ENCODE measurements around the gene SLC6A6.

SLC6A6 gene

GRCh38 chr3:14454639-14455310, 52.4 kb downstream of the SLC6A6 start:
- H3K27ac ChIP-seq (ENCODE audit: low read length): no peak overlapping the region
- peaks cover 39% of the 10 kb centered on the region for H3K36me3 ChIP-seq (ENCODE audit: control insufficient read depth, low read depth, low read length)
- H3K4me1 ChIP-seq (ENCODE audit: control insufficient read depth, low read depth, low read length): peaks cover 13% of the 10 kb centered on the region

DNA sequence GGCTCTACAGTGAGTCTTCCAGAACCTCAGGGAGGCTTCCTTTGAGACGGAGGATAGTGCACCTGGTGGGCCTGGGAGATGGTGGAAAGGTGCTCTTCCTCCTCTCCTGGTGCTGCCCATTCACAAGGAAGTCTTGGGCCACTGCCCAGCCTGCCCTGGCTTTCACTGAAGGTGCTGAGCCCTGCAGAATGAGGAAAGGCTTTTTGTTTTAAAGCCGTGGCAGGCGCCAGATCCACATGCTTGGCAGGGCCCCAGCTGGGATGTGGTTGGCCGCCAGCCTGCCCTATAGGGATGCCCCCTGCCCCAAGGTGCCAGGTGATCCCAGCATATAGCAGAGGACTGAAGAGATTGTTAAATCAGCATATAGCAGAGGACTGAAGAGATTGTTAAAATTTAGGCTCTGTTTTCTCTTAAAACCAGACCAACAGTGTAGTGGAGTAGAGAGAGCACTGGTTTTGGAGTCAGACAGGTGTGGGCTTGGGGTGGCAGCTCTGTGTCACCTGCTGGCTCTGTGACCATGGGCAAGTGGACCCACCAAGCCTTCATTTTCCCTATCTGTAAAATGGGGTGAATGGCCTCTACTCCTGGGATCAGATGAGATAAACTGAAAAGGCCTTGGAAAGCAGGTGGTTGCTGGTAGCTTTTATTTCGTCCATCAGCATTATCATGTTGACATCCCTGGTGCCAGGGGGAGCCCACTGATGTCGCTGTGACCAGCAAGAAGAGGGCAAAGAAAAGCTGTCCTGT, 53.3 kb downstream of the SLC6A6 start:
- Histone ChIP-seq H3K9me3 (ENCODE audit: control insufficient read depth, low read depth, low read length) (no peaks in the 10 kb centered on the region), H3K4me3 (ENCODE audit: low read length) (no peak overlapping the region), H3K36me3 (ENCODE audit: control insufficient read depth, low read depth, low read length) (peaks cover 39% of the 10 kb centered on the region), H3K27me3 (ENCODE audit: control insufficient read depth, insufficient read depth, low read length) (no peaks in the 10 kb centered on the region), H3K9ac (ENCODE audit: low read length) (no peak overlapping the region), H3K27ac (ENCODE audit: low read length) (no peak overlapping the region), H3K4me1 (ENCODE audit: control insufficient read depth, low read depth, low read length) (peaks cover 13% of the 10 kb centered on the region)

More at GRCh38 chr3:14454639-14455310, 52.4 kb downstream of the SLC6A6 start:
- H3K9me3 ChIP-seq (ENCODE audit: control insufficient read depth, low read depth, low read length): no peaks in the 10 kb centered on the region
- no peak overlapping the region for H3K4me3 ChIP-seq (ENCODE audit: low read length)
- H3K9ac ChIP-seq (ENCODE audit: low read length): no peak overlapping the region
- H3K27me3 ChIP-seq (ENCODE audit: control insufficient read depth, insufficient read depth, low read length): no peaks in the 10 kb centered on the region

DNA sequence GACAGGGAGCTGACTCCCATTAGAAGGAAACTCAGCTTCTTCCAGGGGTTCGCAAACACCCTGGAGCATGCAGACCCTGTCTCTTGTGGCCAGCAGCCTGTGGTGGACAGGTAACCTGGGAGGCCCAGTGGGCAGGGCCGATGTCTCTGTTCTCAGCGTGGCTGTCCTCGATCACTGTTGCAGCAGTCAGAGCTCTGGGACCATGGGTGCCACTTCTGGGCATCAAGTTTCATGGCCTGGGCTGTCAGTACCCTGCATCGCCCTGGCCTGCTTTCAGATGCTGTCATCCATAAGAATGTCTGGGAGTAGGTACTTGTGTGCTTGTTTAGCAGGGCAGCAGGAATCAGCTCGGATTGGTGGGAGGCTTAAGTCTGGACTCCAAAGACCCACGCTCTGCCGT, 54.4 kb downstream of the SLC6A6 start:
- H3K36me3 ChIP-seq (ENCODE audit: control insufficient read depth, low read depth, low read length): peaks cover 28% of the 10 kb centered on the region
- H3K9me3 ChIP-seq (ENCODE audit: control insufficient read depth, low read depth, low read length): no peaks in the 10 kb centered on the region
- no peak overlapping the region for H3K4me3 ChIP-seq (ENCODE audit: low read length)
- H3K4me1 ChIP-seq (ENCODE audit: control insufficient read depth, low read depth, low read length): peaks cover 13% of the 10 kb centered on the region
- no peak overlapping the region for H3K9ac ChIP-seq (ENCODE audit: low read length)
- H3K27ac ChIP-seq (ENCODE audit: low read length): no peak overlapping the region
- H3K27me3 ChIP-seq (ENCODE audit: control insufficient read depth, insufficient read depth, low read length): no peaks in the 10 kb centered on the region

DNA sequence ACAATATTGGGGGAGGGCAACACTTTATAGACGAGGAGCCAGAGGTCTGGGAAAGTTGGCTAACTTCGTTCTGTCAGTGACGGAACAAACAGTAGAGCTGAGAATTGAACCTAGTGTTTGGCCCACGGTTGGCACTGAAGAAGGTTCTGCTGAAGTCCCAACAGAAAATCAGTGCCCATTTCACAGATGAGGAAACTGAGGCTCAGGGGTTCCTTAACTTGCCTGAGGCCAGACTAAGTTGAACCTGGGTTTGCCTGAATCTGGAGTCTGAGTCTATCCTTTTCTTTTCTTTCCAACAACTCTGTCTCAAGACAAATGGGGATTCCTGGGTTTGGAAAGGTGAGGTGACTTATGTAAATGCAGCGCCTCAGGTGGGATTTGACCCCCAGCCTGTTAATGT, 55.1 kb downstream of the SLC6A6 start:
- no peaks in the 10 kb centered on the region for H3K9me3 ChIP-seq (ENCODE audit: control insufficient read depth, low read depth, low read length)
- H3K4me1 ChIP-seq (ENCODE audit: control insufficient read depth, low read depth, low read length): peaks cover 15% of the 10 kb centered on the region
- H3K27ac ChIP-seq (ENCODE audit: low read length): peak overlapping the region; percentile 36
- peaks cover 30% of the 10 kb centered on the region for H3K36me3 ChIP-seq (ENCODE audit: control insufficient read depth, low read depth, low read length)
- no peak overlapping the region for H3K9ac ChIP-seq (ENCODE audit: low read length)
- H3K27me3 ChIP-seq (ENCODE audit: control insufficient read depth, insufficient read depth, low read length): no peaks in the 10 kb centered on the region
- H3K4me3 ChIP-seq (ENCODE audit: low read length): no peak overlapping the region

- Histone ChIP-seq H3K4me3 (ENCODE audit: low read length) (no peak overlapping the region), H3K4me1 (ENCODE audit: control insufficient read depth, low read depth, low read length) (peaks cover 15% of the 10 kb centered on the region), H3K36me3 (ENCODE audit: control insufficient read depth, low read depth, low read length) (peaks cover 35% of the 10 kb centered on the region), H3K9ac (ENCODE audit: low read length) (no peak overlapping the region), H3K9me3 (ENCODE audit: control insufficient read depth, low read depth, low read length) (no peaks in the 10 kb centered on the region), H3K27ac (ENCODE audit: low read length) (peak overlapping the region; percentile 36), H3K27me3 (ENCODE audit: control insufficient read depth, insufficient read depth, low read length) (no peaks in the 10 kb centered on the region)
Measured at GRCh38 chr3:14457999-14458398, 55.6 kb downstream of the SLC6A6 start.

DNA sequence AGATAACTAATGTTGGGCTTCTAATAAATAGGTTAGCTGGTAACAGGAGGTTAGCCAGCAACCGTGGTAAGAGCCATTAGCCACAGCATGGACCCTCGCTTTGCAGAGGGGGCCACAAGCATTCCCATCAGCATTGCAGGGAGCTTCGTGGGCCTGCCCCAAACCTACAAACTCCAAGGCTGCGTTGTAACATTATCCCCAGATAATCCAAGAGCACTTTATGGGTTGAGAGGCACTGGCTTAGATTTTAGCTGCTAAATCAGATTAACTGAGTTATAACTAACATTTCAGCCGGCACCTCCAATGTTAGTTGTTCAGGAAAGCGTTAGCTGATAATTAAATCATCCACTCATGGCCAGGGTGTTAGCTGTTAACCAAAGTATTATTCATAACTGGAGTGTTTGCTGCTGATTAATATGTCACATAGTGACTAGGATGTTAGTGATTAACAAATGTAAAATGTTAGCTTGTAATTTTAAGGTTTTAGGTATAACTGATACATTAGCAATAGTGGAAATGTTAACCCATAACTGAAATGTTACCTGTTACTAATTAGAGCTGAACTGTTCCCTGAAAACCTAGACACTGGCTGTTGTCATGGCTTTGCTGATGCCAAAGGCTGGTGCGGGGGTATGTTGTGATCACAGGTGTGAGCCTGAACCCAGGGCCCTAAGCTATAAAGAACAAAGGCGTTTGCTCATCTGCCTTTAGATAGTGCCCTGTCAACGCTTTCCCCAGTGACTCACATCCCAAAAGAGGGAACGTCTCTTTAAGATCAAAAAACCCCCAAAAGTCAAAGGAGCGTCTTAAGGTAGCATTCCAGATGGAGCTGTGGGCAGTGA, 56.2 kb downstream of the SLC6A6 start:
- no peak overlapping the region for H3K9ac ChIP-seq (ENCODE audit: low read length)
- H3K36me3 ChIP-seq (ENCODE audit: control insufficient read depth, low read depth, low read length): peaks cover 32% of the 10 kb centered on the region
- H3K4me3 ChIP-seq (ENCODE audit: low read length): no peak overlapping the region
- H3K9me3 ChIP-seq (ENCODE audit: control insufficient read depth, low read depth, low read length): no peaks in the 10 kb centered on the region
- peaks cover 15% of the 10 kb centered on the region for H3K4me1 ChIP-seq (ENCODE audit: control insufficient read depth, low read depth, low read length)
- no peak overlapping the region for H3K27ac ChIP-seq (ENCODE audit: low read length)
- no peaks in the 10 kb centered on the region for H3K27me3 ChIP-seq (ENCODE audit: control insufficient read depth, insufficient read depth, low read length)

DNA sequence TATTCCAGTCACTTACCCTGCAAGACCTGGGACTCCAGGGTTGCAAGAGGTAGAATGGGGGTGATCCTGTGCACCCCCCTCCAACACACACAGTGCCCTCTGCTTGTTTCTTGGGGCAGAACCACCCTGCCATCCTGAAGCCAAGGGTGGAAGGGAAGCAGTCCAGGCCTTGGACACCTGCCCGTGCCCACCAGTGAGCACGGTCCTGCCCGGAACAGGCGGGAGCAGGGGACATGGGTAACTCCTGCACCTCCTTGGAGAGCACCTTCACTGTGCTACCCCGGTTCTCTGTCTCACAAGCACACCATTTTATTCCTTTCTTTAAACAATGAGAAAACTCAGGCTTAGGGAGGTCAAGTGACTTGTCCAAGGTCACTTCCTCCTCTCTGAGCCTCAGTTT, 57.0 kb downstream of the SLC6A6 start:
- Histone ChIP-seq H3K27ac (ENCODE audit: low read length) (no peak overlapping the region), H3K9me3 (ENCODE audit: control insufficient read depth, low read depth, low read length) (no peaks in the 10 kb centered on the region), H3K4me3 (ENCODE audit: low read length) (no peak overlapping the region), H3K36me3 (ENCODE audit: control insufficient read depth, low read depth, low read length) (peaks cover 30% of the 10 kb centered on the region), H3K4me1 (ENCODE audit: control insufficient read depth, low read depth, low read length) (peaks cover 15% of the 10 kb centered on the region), H3K9ac (ENCODE audit: low read length) (no peak overlapping the region), H3K27me3 (ENCODE audit: control insufficient read depth, insufficient read depth, low read length) (no peaks in the 10 kb centered on the region)

DNA sequence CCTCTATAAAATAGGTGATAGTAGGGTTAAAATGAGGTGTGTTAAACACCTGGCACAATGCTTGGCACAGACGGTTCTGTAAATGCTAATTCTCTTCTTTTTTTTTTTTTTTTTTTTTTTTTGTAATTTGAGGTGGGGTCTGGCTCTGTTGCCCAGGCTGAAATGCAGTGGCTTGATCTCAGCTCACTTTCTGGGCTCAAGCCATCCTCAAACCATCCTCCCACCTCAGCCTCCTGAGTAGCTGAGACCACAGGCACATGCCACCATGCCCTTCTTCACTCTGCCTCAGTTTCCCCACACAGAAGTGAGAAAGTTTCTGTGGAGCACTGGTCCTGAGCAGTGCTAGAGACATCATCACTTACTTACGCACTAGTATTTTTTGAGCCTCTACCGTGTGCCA, 57.4 kb downstream of the SLC6A6 start:
- no peak overlapping the region for H3K9ac ChIP-seq (ENCODE audit: low read length)
- H3K4me3 ChIP-seq (ENCODE audit: low read length): no peak overlapping the region
- peaks cover 30% of the 10 kb centered on the region for H3K36me3 ChIP-seq (ENCODE audit: control insufficient read depth, low read depth, low read length)
- no peaks in the 10 kb centered on the region for H3K27me3 ChIP-seq (ENCODE audit: control insufficient read depth, insufficient read depth, low read length)
- H3K4me1 ChIP-seq (ENCODE audit: control insufficient read depth, low read depth, low read length): peaks cover 15% of the 10 kb centered on the region
- H3K27ac ChIP-seq (ENCODE audit: low read length): no peak overlapping the region
- no peaks in the 10 kb centered on the region for H3K9me3 ChIP-seq (ENCODE audit: control insufficient read depth, low read depth, low read length)

DNA sequence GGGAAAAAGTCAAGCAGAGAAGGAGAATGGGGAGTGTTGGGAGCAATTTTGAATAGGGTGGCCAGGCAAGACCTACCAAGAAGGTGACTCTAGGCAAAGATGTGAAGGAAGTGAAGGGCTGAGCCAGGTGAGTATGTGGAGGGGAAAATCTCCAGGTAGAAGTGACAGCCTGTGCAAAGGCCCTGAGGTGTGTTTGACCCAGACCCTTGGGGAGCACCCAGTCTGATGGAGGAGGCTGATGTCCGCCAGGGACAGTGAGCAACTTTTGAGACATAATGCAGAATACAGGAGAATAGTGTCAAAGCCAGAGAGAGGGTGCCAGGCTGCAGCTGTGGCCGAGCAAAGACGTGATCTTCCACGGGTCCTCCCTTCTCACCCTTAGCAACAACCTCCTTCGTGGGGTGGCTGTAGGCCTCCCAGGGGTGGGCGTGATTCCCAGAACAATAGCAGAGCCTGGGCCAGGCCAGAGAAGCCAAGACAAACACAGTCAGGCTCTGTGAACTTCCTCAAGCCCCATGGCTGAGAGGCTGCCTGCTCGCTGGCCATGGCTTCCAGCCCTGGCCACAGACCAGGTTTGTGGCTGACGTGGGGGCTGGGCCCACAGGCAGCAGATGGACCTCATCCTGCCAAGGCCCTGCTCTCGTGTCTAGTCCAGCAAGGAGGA, 58.1 kb downstream of the SLC6A6 start:
- Histone ChIP-seq H3K9me3 (ENCODE audit: control insufficient read depth, low read depth, low read length) (no peaks in the 10 kb centered on the region), H3K4me1 (ENCODE audit: control insufficient read depth, low read depth, low read length) (peaks cover 15% of the 10 kb centered on the region), H3K9ac (ENCODE audit: low read length) (no peak overlapping the region), H3K27ac (ENCODE audit: low read length) (no peak overlapping the region), H3K27me3 (ENCODE audit: control insufficient read depth, insufficient read depth, low read length) (no peaks in the 10 kb centered on the region), H3K4me3 (ENCODE audit: low read length) (no peak overlapping the region), H3K36me3 (ENCODE audit: control insufficient read depth, low read depth, low read length) (peaks cover 23% of the 10 kb centered on the region)

- Histone ChIP-seq H3K27ac (ENCODE audit: low read length) (no peak overlapping the region), H3K36me3 (ENCODE audit: control insufficient read depth, low read depth, low read length) (peaks cover 22% of the 10 kb centered on the region), H3K4me3 (ENCODE audit: low read length) (no peak overlapping the region)
Measured at GRCh38 chr3:14461006-14461747, 58.8 kb downstream of the SLC6A6 start.

More at GRCh38 chr3:14461006-14461747, 58.8 kb downstream of the SLC6A6 start:
- Histone ChIP-seq H3K9ac (ENCODE audit: low read length) (no peak overlapping the region), H3K9me3 (ENCODE audit: control insufficient read depth, low read depth, low read length) (no peaks in the 10 kb centered on the region), H3K4me1 (ENCODE audit: control insufficient read depth, low read depth, low read length) (peaks cover 15% of the 10 kb centered on the region), H3K27me3 (ENCODE audit: control insufficient read depth, insufficient read depth, low read length) (no peaks in the 10 kb centered on the region)
